Measurements from ENCODE around the gene SYNE2.

Gene SYNE2

GRCh38 chr14:64260418-64260817 lies 407.6 kb downstream of the SYNE2 start:
- TF ChIP-seq, protein P1, sequence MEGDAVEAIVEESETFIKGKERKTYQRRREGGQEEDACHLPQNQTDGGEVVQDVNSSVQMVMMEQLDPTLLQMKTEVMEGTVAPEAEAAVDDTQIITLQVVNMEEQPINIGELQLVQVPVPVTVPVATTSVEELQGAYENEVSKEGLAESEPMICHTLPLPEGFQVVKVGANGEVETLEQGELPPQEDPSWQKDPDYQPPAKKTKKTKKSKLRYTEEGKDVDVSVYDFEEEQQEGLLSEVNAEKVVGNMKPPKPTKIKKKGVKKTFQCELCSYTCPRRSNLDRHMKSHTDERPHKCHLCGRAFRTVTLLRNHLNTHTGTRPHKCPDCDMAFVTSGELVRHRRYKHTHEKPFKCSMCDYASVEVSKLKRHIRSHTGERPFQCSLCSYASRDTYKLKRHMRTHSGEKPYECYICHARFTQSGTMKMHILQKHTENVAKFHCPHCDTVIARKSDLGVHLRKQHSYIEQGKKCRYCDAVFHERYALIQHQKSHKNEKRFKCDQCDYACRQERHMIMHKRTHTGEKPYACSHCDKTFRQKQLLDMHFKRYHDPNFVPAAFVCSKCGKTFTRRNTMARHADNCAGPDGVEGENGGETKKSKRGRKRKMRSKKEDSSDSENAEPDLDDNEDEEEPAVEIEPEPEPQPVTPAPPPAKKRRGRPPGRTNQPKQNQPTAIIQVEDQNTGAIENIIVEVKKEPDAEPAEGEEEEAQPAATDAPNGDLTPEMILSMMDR (IDR thresholded peaks at IDR 0.05; ENCODE audit: control insufficient read depth, insufficient read depth, low read depth, low read length, missing control alignments), result no peak
- no peak for DNase-seq (ENCODE audit: low read depth)
- H3K4me3 ChIP-seq (ENCODE audit: control insufficient read depth, low read depth, low read length), result no peak overlapping the region

DNA sequence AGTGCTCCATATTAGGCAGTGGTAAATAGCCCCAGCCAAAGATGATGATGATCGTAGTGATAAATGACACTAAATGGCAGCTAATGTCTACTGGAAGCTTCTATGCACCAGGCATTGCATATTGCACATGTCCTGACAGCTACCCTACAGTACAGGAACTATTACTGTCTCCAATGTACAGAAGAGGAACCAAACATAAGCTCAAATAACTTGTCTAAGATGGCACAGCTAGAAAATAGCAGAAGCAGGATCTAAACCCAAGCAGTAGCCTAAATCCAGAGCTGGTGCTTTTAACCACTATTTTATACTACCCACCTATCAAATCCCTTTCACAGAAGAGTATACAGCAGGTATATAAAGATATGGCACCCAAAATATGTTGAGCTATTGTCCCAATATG lies 412.4 kb downstream of the SYNE2 start:
- no peak overlapping the region for H3K4me3 ChIP-seq (ENCODE audit: control insufficient read depth, low read depth, low read length)
- DNase-seq (ENCODE audit: low read depth), result no peak
- TF ChIP-seq, protein P1 (IDR thresholded peaks at IDR 0.05; ENCODE audit: control insufficient read depth, insufficient read depth, low read depth, low read length, missing control alignments), result no peak

- peak; percentile 11 for DNase-seq (ENCODE audit: low read depth)
- no peak overlapping the region for H3K4me3 ChIP-seq (ENCODE audit: control insufficient read depth, low read depth, low read length)
- TF ChIP-seq, protein P1 (IDR thresholded peaks at IDR 0.05; ENCODE audit: control insufficient read depth, insufficient read depth, low read depth, low read length, missing control alignments), result no peak
These were observed 413.4 kb downstream of the SYNE2 start for GRCh38 chr14:64266239-64266638.

GRCh38 chr14:64272019-64272418 lies 419.2 kb downstream of the SYNE2 start:
- H3K4me3 ChIP-seq (ENCODE audit: control insufficient read depth, low read depth, low read length), result no peak overlapping the region
- no peak for DNase-seq (ENCODE audit: low read depth)
- TF ChIP-seq, protein P1 (IDR thresholded peaks at IDR 0.05; ENCODE audit: control insufficient read depth, insufficient read depth, low read depth, low read length, missing control alignments), result no peak

Measured in AG09309 (cell line).